Measurements from ENCODE around the gene DGKA. TPM values are rescaled to one million over a fixed set of nuclear protein-coding genes. Genes with fewer than 3 reads are reported as not detected.

Gene DGKA
- total and polyA plus RNA-seq, 2 of the 13 experiments (the other 11 are each of a cell fraction or from before 2014, with no cell fraction given) = 2.4 to 5.4 TPM

GRCh38 chr12:55940065-55940732 is 9.2 kb downstream of the DGKA start (continued):
- TF ChIP-seq ZNF275 (CRISPR knock-in tag; IDR thresholded peaks at IDR 0.05; ENCODE audit: borderline replicate concordance) (no peak), ZHX1 (CRISPR knock-in tag; IDR thresholded peaks at IDR 0.05; ENCODE audit: low read depth) (no peak), ZNF891 (CRISPR knock-in tag; IDR thresholded peaks at IDR 0.05) (no peak; the same call in 1 of the 2 replicates), RFXAP (CRISPR knock-in tag; IDR thresholded peaks at IDR 0.05; ENCODE audit: borderline replicate concordance) (0 out of 2 replicates have a peak, but pooled peaks have one; percentile 34), ZNF337 (CRISPR knock-in tag; IDR thresholded peaks at IDR 0.05; ENCODE audit: borderline replicate concordance, low read depth) (no peak), MAF1 (CRISPR knock-in tag; IDR thresholded peaks at IDR 0.05; ENCODE audit: borderline replicate concordance) (no peak), CEBPG (CRISPR knock-in tag; IDR thresholded peaks at IDR 0.05) (no peak), ZNF44 (CRISPR knock-in tag; IDR thresholded peaks at IDR 0.05) (0 out of 2 replicates have a peak, but pooled peaks have one; percentile 26), CHD2 (IDR thresholded peaks at IDR 0.05; ENCODE audit: low read depth, low read length) (no peak)

- no peaks in the 10 kb centered on the region for H3K36me3 ChIP-seq (replicated peaks in 1 of 2; ENCODE audit: control insufficient read depth in 1 of 2, insufficient read depth in 2 of 2, low read length in 2 of 2)
- no peak overlapping the region for H3K4me3 ChIP-seq (replicated peaks in 1 of 3; ENCODE audit: insufficient read depth in 1 of 3, low read depth in 2 of 3, low read length in 3 of 3)
- BruUV-seq (replicated peaks) = no TSS peak
- no peaks in the 10 kb centered on the region for H3K79me2 ChIP-seq (ENCODE audit: insufficient read depth, low read length)
- ChIA-PET POLR2A (no interaction called here), CTCF (ENCODE audit: low intra/inter-chr PET ratio, low total read pairs) (no interaction called here)
- 32% methylated on average over 4 of the region's 4 CpGs for WGBS (ENCODE audit: low lambda C conversion rate)
- ATAC-seq (no peak), DNase-seq (ENCODE audit: low spot score) (no peak), FAIRE-seq (no peak)
- H3K4me1 ChIP-seq (ENCODE audit: insufficient read depth, low read length) = peaks cover 11% of the 10 kb centered on the region
- H3K27ac ChIP-seq (ENCODE audit: extremely low read length, insufficient read depth, low read length) = no peak overlapping the region
- H3K27me3 ChIP-seq (ENCODE audit: control insufficient read depth in 1 of 2, insufficient read depth in 2 of 2, low read length in 2 of 2) = no peaks in the 10 kb centered on the region
- TF ChIP-seq ZNF878 (CRISPR knock-in tag; IDR thresholded peaks at IDR 0.05) = no peak
- TF ChIP-seq RFX3 (CRISPR knock-in tag; IDR thresholded peaks at IDR 0.05) = no peak
- TF ChIP-seq SIN3A (IDR thresholded peaks at IDR 0.05; ENCODE audit: borderline replicate concordance, low read depth, low read length) = no peak
- TF ChIP-seq NONO (IDR thresholded peaks at IDR 0.05) = no peak
- TF ChIP-seq NONO (CRISPR knock-in tag; conservative IDR thresholded peaks at IDR 0.05) = no peak
- no peak for TF ChIP-seq NCOA2 (CRISPR knock-in tag; IDR thresholded peaks at IDR 0.05)
- no peak for TF ChIP-seq ZNF121 (CRISPR knock-in tag; IDR thresholded peaks at IDR 0.05)
- TF ChIP-seq ZNF567 (CRISPR knock-in tag; IDR thresholded peaks at IDR 0.05; ENCODE audit: borderline replicate concordance) = no peak
- TF ChIP-seq KLF6 (CRISPR knock-in tag; IDR thresholded peaks at IDR 0.05) = no peak
- H3K4me2 ChIP-seq (ENCODE audit: low read depth, low read length) = no peak overlapping the region
- intact Hi-C loops (cut with micrococcal nuclease; ENCODE audit: unreplicated experiment) = no loop called here
- no peak overlapping the region for H2AFZ ChIP-seq (ENCODE audit: low read length)
- in situ Hi-C loops (cut with HindIII; ENCODE audit: extremely low pct_ligation_motif_present, low pct_unique_long_range_greater_than_20kb) = no loop called here
- no peaks in the 10 kb centered on the region for H3K9me3 ChIP-seq (ENCODE audit: low read length)
- no peaks in the 10 kb centered on the region for H4K20me1 ChIP-seq (ENCODE audit: insufficient read depth, low read length)
- H3K9ac ChIP-seq (ENCODE audit: insufficient read depth, low read depth, low read length) = no peak overlapping the region
These were observed 11.1 kb downstream of the DGKA start for GRCh38 chr12:55942055-55942454.
